ENCODE measurements around the gene TNFRSF1B.

- TF ChIP-seq CTCF (IDR thresholded peaks at IDR 0.05; ENCODE audit: borderline replicate concordance, extremely low read depth, low read length, poor library complexity, severe bottlenecking) = no peak
- no peak for TF ChIP-seq EZH2 (IDR thresholded peaks at IDR 0.05; ENCODE audit: borderline replicate concordance, low read depth, low read length, severe bottlenecking)
Observed at GRCh38 chr1:12206238-12206637, 39.4 kb downstream of the TNFRSF1B start.

All from DND-41 (cell line).